Subcutaneous abdominal adipose tissue (tissue), 5 donors: ENCODE measurements around the gene LOC101059915.

Source experiments
- H3K27ac ChIP-seq: one replicate; pipeline ENCODE4 v1.7.0; 2013; ENCODE audit warnings: low read depth, mild to moderate bottlenecking, inconsistent platforms, low read length, moderate library complexity
- H3K27me3 ChIP-seq, 5 donors: one replicate each; pipeline ENCODE4 v1.7.0; 2013; ENCODE audit warnings: low read length in 5 of 5, inconsistent platforms in 1 of 5; ENCODE audit not compliant: control insufficient read depth in 5 of 5, insufficient read depth in 4 of 5
- H3K36me3 ChIP-seq, 5 donors: one replicate each; pipeline ENCODE4 v1.7.0; 2013; ENCODE audit warnings: low read length in 5 of 5; ENCODE audit not compliant: control insufficient read depth in 5 of 5, insufficient read depth in 5 of 5
- H3K4me1 ChIP-seq, 5 donors: one replicate each; pipeline ENCODE4 v1.7.0; 2013; ENCODE audit warnings: low read length in 5 of 5, mild to moderate bottlenecking in 3 of 5, moderate library complexity in 1 of 5; ENCODE audit not compliant: control insufficient read depth in 5 of 5, insufficient read depth in 5 of 5
- H3K4me3 ChIP-seq, 5 donors: one replicate each; pipeline ENCODE4 v1.7.0; 2013; ENCODE audit warnings: low read length in 5 of 5, low read depth in 1 of 5
- H3K9ac ChIP-seq, 5 donors: one replicate each; pipeline ENCODE4 v1.7.0; 2013; ENCODE audit warnings: low read length in 5 of 5, mild to moderate bottlenecking in 4 of 5, moderate library complexity in 3 of 5
- H3K9me3 ChIP-seq, 5 donors: one replicate each; pipeline ENCODE4 v1.7.0; 2013; ENCODE audit warnings: low read length in 5 of 5; ENCODE audit not compliant: control insufficient read depth in 5 of 5
- donor health status: healthy.
- donor health status: healthy.
- donor health status: healthy.
- donor health status: healthy.
- donor health status: healthy.

The LOC101059915 gene

DNA sequence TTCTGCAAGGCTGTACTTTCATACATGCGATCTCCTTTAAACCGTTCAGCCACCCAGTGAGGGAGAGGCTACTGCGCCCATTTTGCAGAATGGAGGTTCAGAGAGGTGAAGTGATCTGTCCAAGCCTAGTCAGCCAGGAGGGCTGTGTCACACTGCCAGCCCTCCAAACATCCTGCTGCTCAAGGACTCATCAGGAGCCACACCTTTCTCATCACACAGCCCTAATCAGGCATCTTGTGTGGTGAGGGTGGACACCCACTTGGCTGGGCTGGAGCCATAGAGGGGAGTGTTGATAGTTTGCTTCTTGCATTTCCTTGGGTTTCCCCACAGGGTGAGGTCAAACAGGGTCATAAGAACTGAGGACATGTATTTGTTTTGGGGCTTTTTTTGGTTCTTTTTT is 43.6 kb upstream of the LOC101059915 start:
- Histone ChIP-seq H3K4me3 (no peak overlapping the region), H3K9ac (no peak overlapping the region), H3K27me3 (peaks cover 0 to 14% (median 7%) of the 10 kb centered on the region in 5 donors), H3K4me1 (peaks cover 6 to 28% (median 22%) of the 10 kb centered on the region in 5 donors), H3K27ac (no peak overlapping the region), H3K36me3 (no peaks in the 10 kb centered on the region), H3K9me3 (peaks cover 0 to 4% (median 0%) of the 10 kb centered on the region in 5 donors)

DNA sequence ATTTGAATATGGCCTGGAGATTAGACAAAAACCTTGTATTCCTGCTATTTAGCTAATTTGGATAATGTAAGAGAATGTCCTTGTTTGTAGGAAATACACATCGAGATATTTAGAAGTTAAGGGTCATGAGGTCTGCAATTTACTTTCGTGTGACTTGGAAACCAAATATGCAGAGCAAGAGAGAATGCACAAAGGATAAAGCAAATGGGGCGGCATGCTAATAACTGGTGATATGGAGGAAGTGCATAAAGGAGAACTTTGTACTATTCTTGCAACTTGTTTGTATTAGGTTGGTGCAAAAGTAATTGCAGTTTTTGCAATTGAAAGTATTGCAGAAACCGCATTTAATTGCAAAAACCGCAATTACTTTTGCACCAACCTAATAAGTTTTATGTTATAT is 41.9 kb upstream of the LOC101059915 start:
- Histone ChIP-seq H3K27ac (no peak overlapping the region), H3K27me3 (peaks cover 0 to 14% (median 3%) of the 10 kb centered on the region in 5 donors), H3K36me3 (no peaks in the 10 kb centered on the region)

DNA sequence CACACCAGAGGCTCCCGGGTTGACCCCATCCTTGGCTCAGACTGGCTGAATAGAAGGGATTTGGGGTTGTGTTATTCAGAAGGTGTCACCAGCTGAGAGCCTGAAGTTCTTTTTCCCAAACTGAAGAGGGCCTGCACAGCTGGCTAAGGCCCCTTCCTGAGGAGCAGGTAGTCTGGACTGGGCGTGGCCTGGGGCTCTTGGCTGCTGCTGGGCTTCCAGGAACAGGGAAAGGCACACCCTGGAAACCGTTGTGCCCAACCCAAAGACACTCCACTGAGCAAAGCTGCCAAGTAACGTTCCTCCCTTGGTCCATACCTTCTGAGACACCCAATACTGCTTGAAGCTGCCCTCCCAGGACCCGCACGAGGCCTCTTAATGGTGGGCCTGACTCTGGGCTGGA is 40.8 kb upstream of the LOC101059915 start:
- Histone ChIP-seq H3K36me3 (no peaks in the 10 kb centered on the region), H3K27ac (no peak overlapping the region), H3K9ac (no peak overlapping the region), H3K27me3 (peaks cover 0 to 14% (median 3%) of the 10 kb centered on the region in 5 donors), H3K4me3 (no peak overlapping the region), H3K4me1 (peaks cover 6 to 32% (median 22%) of the 10 kb centered on the region in 5 donors), H3K9me3 (no peaks in the 10 kb centered on the region)

More for the DNA sequence above, 41.9 kb upstream of the LOC101059915 start:
- Histone ChIP-seq H3K4me1 (peaks cover 6 to 32% (median 23%) of the 10 kb centered on the region in 5 donors), H3K4me3 (no peak overlapping the region), H3K9me3 (peaks cover 0 to 4% (median 0%) of the 10 kb centered on the region in 5 donors), H3K9ac (no peak overlapping the region)

DNA sequence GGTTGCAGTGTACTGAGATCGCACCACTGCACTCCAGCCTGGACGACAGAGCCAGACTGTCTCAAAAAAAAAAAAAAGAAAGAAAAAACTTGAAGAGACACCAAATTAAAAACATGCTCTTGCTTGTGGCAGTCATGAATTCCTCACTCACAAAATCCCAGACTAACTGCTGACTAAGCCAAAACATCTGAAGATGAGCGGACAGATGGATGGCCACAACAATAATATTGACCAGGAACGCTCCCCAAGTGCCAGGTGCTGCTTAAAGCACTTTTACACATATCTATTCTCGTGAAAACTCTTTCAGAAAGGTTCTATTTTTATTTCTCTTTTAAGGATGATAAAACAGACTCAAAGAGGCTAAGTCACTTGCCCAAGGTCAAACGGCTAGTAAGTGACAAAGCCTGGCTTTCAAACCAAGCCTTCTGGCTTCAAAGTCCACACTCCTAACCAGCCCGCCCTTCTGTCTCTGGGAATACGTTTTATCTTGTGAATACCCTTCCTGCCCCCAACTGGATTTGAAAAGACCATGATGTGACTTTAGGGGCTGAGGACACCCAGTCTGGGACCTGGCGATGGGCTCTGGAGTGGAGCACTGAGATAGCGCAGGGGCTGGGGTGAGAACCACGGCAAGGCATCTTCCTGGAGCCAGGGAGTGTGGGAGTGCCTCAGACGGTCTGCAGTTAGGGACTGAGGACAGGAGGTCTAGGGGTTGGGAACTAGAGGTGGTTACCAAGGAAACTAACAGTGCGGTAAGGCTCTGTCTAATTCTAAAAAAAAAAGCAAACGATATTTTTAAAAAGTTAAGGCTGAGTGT is 39.5 kb upstream of the LOC101059915 start:
- Histone ChIP-seq H3K36me3 (no peaks in the 10 kb centered on the region), H3K9me3 (no peaks in the 10 kb centered on the region), H3K4me3 (no peak overlapping the region), H3K27me3 (peaks cover 0 to 13% (median 3%) of the 10 kb centered on the region in 5 donors), H3K27ac (no peak overlapping the region), H3K9ac (no peak overlapping the region), H3K4me1 (peaks cover 6 to 22% (median 10%) of the 10 kb centered on the region in 5 donors)

DNA sequence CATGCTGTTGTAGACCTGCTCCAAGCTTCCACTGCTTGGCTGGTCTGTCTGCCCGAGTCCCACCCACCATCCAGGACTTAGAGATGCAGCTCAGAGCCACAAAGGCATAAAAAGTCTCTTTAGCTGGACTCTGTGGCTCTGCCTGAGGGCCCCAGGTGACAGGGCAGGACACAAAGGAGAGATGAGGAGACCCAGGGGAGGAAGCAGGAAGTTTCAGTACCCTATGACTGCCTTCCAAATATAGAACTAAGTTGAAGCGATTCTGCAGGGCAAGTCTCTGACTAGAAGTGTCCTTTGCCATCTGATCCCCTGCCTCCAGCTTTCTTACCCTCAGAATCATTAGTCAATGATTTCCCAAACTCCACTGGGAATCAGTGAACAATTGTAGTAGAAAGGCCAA is 37.9 kb upstream of the LOC101059915 start:
- H3K9me3 ChIP-seq, result no peaks in the 10 kb centered on the region
- peaks cover 0 to 10% (median 3%) of the 10 kb centered on the region in 5 donors for H3K27me3 ChIP-seq
- H3K9ac ChIP-seq, result no peak overlapping the region
- H3K4me1 ChIP-seq, result peaks cover 0 to 10% (median 0%) of the 10 kb centered on the region in 5 donors
- no peak overlapping the region for H3K4me3 ChIP-seq
- no peaks in the 10 kb centered on the region for H3K36me3 ChIP-seq
- no peak overlapping the region for H3K27ac ChIP-seq

DNA sequence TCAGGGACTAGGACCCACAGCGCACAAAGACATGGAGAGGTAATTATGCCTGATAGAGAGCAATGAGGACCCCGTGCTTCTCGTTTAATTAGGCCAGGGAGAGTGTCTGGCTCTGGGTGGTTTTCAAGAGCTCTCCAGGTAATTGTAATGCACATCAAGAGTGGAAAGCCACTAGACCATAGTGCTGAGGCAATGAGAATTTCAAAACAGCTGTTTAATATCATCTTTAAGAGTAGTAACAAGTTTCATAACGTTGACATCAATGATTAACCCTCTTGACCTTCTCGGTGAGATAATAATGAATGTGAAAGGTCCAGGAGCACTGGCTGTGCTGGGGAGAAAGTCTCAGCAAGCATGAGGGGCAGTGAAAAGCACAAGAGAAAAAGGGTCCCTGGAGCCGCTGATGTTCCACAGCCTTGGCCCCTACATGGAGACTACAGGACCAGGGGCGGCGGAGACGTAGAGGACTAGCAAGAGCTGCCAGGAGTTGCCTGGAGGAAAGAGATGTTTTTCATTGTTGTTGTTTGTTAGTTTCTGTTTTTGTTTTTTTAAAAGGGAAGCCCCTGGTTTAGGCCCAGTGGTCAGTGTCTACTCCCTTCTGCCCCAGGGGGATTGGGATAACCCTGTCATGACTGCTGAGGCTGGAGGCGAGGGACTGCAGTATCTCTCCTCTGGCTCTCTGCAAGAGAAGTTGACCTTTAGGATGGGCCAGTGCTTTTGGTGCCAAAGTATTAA is 34.3 kb upstream of the LOC101059915 start:
- H3K9ac ChIP-seq, result no peak overlapping the region
- peaks cover 0 to 12% (median 0%) of the 10 kb centered on the region in 5 donors for H3K4me1 ChIP-seq
- no peaks in the 10 kb centered on the region for H3K9me3 ChIP-seq
- no peak overlapping the region for H3K4me3 ChIP-seq
- no peak overlapping the region for H3K27ac ChIP-seq
- peaks cover 0 to 10% (median 0%) of the 10 kb centered on the region in 5 donors for H3K27me3 ChIP-seq
- H3K36me3 ChIP-seq, result no peaks in the 10 kb centered on the region

DNA sequence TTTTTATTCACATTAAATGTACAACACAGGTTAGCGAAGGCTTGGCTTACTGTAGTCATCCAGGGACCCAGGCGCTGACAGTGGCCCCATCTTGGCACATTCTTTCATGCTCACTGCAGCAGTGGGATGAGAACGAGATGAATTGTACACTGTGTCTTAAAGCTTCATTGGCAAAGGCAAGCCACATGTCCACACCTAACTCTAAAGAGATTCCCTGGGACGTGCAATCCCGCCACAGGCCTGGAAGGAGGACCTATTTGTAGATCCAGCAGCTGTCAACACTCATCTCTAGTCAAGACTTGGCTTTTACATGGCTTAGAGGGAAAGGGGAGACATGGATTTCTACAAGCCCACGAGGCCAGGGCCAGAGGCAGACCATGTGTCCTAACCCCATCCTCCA is 33.0 kb upstream of the LOC101059915 start:
- no peak overlapping the region for H3K27ac ChIP-seq
- H3K27me3 ChIP-seq, result peaks cover 0 to 8% (median 4%) of the 10 kb centered on the region in 5 donors
- no peaks in the 10 kb centered on the region for H3K9me3 ChIP-seq
- H3K4me3 ChIP-seq, result no peak overlapping the region
- no peak overlapping the region for H3K9ac ChIP-seq
- peaks cover 0 to 8% (median 0%) of the 10 kb centered on the region in 5 donors for H3K4me1 ChIP-seq
- no peaks in the 10 kb centered on the region for H3K36me3 ChIP-seq

DNA sequence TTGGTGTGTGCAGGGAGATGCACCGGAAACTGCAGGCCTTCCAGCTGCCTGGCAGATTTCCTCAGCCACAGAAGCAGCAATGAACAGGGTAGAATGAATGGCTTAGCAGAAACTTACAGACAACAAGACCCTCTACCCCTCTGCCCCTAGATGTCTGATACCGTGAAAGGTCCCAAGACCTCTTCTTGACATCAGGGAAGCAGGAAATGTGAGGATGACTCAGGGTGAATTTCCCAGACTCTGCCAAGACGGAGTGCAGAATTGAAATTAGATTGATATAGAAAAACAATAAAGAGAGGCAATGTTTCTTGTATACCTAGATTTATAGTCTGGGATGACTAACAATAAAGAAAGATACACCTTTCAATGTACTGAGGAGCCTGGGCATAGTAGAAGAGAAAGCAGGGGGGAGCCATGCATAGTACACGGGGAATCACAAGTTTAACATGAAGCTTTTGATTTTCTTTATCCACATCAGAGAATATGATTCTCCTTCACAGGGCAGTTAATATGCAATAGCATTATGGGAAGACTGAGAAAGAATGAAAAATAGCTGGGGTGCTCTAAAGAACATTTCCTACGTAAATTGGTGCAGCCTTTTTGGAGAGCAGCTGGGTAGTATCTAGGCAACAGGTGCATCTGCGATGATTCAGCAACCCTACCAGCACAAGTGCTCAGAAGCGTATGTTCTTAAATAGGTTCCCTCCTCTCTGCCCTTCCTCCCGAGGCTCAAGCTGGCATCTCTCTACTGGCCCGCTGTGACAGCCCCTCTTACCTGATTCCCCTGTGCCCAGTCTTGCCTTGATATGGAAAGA is 30.7 kb upstream of the LOC101059915 start:
- Histone ChIP-seq H3K4me1 (peaks cover 0 to 3% (median 0%) of the 10 kb centered on the region in 5 donors), H3K4me3 (no peak overlapping the region), H3K36me3 (no peaks in the 10 kb centered on the region), H3K9ac (no peak overlapping the region), H3K9me3 (no peaks in the 10 kb centered on the region), H3K27me3 (peaks cover 0 to 7% (median 5%) of the 10 kb centered on the region in 5 donors), H3K27ac (no peak overlapping the region)

DNA sequence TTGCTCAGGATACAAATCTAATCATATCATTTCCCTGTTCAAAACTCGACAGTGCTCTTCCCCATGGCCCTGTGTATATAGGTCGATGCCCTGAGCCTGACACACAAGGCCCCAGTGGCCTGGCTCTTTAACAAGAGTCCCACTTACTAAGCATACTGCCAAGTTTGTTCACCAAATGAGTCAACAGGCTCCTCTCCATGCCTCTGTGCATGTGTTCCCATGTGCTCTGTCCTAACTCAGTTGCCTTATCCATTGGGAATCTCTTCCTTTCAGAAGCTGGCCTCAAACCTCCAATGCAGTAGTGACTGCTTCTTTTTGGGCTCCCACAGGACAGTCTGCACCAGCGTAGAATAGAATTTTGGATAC is 30.1 kb upstream of the LOC101059915 start:
- H3K27ac ChIP-seq, result no peak overlapping the region

More for the DNA sequence above, 30.1 kb upstream of the LOC101059915 start:
- Histone ChIP-seq H3K27me3 (peaks cover 0 to 7% (median 4%) of the 10 kb centered on the region in 5 donors), H3K9me3 (no peaks in the 10 kb centered on the region), H3K4me1 (peaks cover 0 to 3% (median 0%) of the 10 kb centered on the region in 5 donors), H3K36me3 (no peaks in the 10 kb centered on the region), H3K4me3 (no peak overlapping the region), H3K9ac (no peak overlapping the region)
